Hepatocyte (in vitro differentiated cells): Measurements from ENCODE around the gene TCAF1. TPM values are rescaled to one million over a fixed set of nuclear protein-coding genes. Genes with fewer than 3 reads are reported as not detected.

Experiments
- polyA plus RNA-seq: library from polyadenylated mRNA; unstranded; fragments of >200 nt; fragmentation: Nextera tagmentation; extraction: Ambion mirVana; gene quantifications from 2 replicates; pipeline ENCODE4 v1.2.1, GENCODE V29; 2016
- total RNA-seq: library from RNA; depleted of rRNA; stranded (reverse); fragments of >200 nt; gene quantifications from 2 replicates; pipeline ENCODE4 v1.2.3, GENCODE V29; 2014

TCAF1 gene
- total and polyA plus RNA-seq, 2 experiments from 2014 or later, result 59.6 to 121 TPM

Other genes starting within 250 kb of the TCAF1 start
- gene CTAGE6, start 144.5 kb downstream of the TCAF1 start, total RNA-seq, result 0.07 TPM in 1 of 2 replicates, not detected in the other
- gene CTAGE6, start 144.5 kb downstream of the TCAF1 start, polyA plus RNA-seq, result not detected in 2 replicates
- gene OR2F2, start 33.1 kb upstream of the TCAF1 start, total RNA-seq, result not detected in 2 replicates
- not detected in 2 replicates for gene OR2F2, start 33.1 kb upstream of the TCAF1 start, polyA plus RNA-seq
- 0.04 TPM in 1 of 2 replicates, not detected in the other for gene OR2F1, start 52.7 kb upstream of the TCAF1 start, total RNA-seq
- gene OR2F1, start 52.7 kb upstream of the TCAF1 start, polyA plus RNA-seq, result not detected in 2 replicates
- not detected in 2 replicates for gene OR6B1, start 98.1 kb upstream of the TCAF1 start, total RNA-seq
- 0.28 TPM in 1 of 2 replicates, not detected in the other for gene OR6B1, start 98.1 kb upstream of the TCAF1 start, polyA plus RNA-seq
- gene OR2A5, start 146.8 kb upstream of the TCAF1 start, total RNA-seq, result 0.44 and 0.77 TPM in 2 replicates
- gene OR2A5, start 146.8 kb upstream of the TCAF1 start, polyA plus RNA-seq, result 0.09 and 0.10 TPM in 2 replicates
- gene OR2A25, start 167.6 kb upstream of the TCAF1 start, total RNA-seq, result 0.40 TPM in 1 of 2 replicates, not detected in the other
- not detected in 2 replicates for gene OR2A25, start 167.6 kb upstream of the TCAF1 start, polyA plus RNA-seq
- gene OR2A12, start 184.1 kb upstream of the TCAF1 start, total RNA-seq, result 0.24 and 1.0 TPM in 2 replicates
- 0.11 and 0.42 TPM in 2 replicates for gene OR2A12, start 184.1 kb upstream of the TCAF1 start, polyA plus RNA-seq
- not detected in 2 replicates for gene OR2A2, start 207.4 kb upstream of the TCAF1 start, total RNA-seq
- gene OR2A2, start 207.4 kb upstream of the TCAF1 start, polyA plus RNA-seq, result not detected in 2 replicates
- gene OR2A14, start 221.0 kb upstream of the TCAF1 start, total RNA-seq, result 0.27 TPM in 1 of 2 replicates, not detected in the other
- not detected in 2 replicates for gene OR2A14, start 221.0 kb upstream of the TCAF1 start, polyA plus RNA-seq